Karpas-422 (cell line): ENCODE measurements around the gene GMPS. TPM values are rescaled to one million over a fixed set of nuclear protein-coding genes. Genes with fewer than 3 reads are reported as not detected.
"Not testable (repeated sequence)": the region's sequence is repeated elsewhere in the genome, so short reads cannot be mapped to it uniquely, and the experiment has no call there.

Experiments
- DNase-seq: peaks from one replicate; pipeline ENCODE4 v3.0.0-alpha.2; 2015
- H2AFZ ChIP-seq: fragments of 200-600 bp; sonication (generic); 2 replicates; pipeline ENCODE4 v1.6.1; 2014; ENCODE audit warnings: antibody characterized with exemption, low read length, mixed read lengths
- H3K27ac ChIP-seq: fragments of 200-600 bp; sonication (generic); 2 replicates; pipeline ENCODE4 v1.5.1; 2014; ENCODE audit warnings: mild to moderate bottlenecking, low read length, moderate library complexity
- H3K27me3 ChIP-seq: fragments of 200-600 bp; sonication (generic); 2 replicates; pipeline ENCODE4 v1.6.1; 2014; ENCODE audit warnings: low read length, mixed read lengths
- H3K36me3 ChIP-seq: fragments of 200-600 bp; sonication (generic); 2 replicates; pipeline ENCODE4 v1.6.1; 2014; ENCODE audit warnings: low read length, mixed read lengths; ENCODE audit not compliant: insufficient read depth
- H3K4me1 ChIP-seq: fragments of 200-600 bp; sonication (generic); 2 replicates; pipeline ENCODE4 v1.6.1; 2014; ENCODE audit warnings: mild to moderate bottlenecking, low read length, mixed read lengths
- H3K4me2 ChIP-seq: fragments of 200-600 bp; sonication (generic); 2 replicates; pipeline ENCODE4 v1.6.1; 2014; ENCODE audit warnings: low read length, low read depth, mild to moderate bottlenecking; ENCODE audit not compliant: poor library complexity, severe bottlenecking
- H3K4me3 ChIP-seq: fragments of 200-600 bp; sonication (generic); 2 replicates; pipeline ENCODE4 v1.5.1; 2014; ENCODE audit warnings: mild to moderate bottlenecking, antibody characterized with exemption, low read length, mixed read lengths
- H3K79me2 ChIP-seq: fragments of 200-600 bp; sonication (generic); 2 replicates; pipeline ENCODE4 v1.6.1; 2014; ENCODE audit warnings: mild to moderate bottlenecking, low read length, mixed read lengths
- H3K9ac ChIP-seq: fragments of 200-600 bp; sonication (generic); 2 replicates; pipeline ENCODE4 v1.6.0; 2014; ENCODE audit warnings: low read length
- H3K9me2 ChIP-seq: fragments of 200-600 bp; sonication (generic), shearing (Covaris generic); replicated peaks from 2 replicates; pipeline ENCODE4 v1.6.0; 2014; ENCODE audit warnings: mild to moderate bottlenecking, low read length, moderate library complexity; ENCODE audit not compliant: insufficient read depth
- H3K9me3 ChIP-seq: fragments of 300-700, 200-600 bp; sonication (generic); 2 replicates; pipeline ENCODE4 v1.6.1; 2014; ENCODE audit warnings: low read length, mixed read lengths
- H4K20me1 ChIP-seq: fragments of 200-600 bp; sonication (generic); 2 replicates; pipeline ENCODE4 v1.6.1; 2014; ENCODE audit warnings: mild to moderate bottlenecking, antibody characterized with exemption, low read length, low read depth; ENCODE audit not compliant: insufficient read depth
- total RNA-seq: library from RNA; depleted of rRNA; stranded (reverse); fragments of >200 nt; shearing (Covaris generic); gene quantifications from 2 replicates; pipeline ENCODE4 v1.2.3, GENCODE V29; 2014; ENCODE audit warnings: low replicate concordance

GMPS gene
- total RNA-seq, 1 experiment from 2014 or later = 83.1 TPM

DNA sequence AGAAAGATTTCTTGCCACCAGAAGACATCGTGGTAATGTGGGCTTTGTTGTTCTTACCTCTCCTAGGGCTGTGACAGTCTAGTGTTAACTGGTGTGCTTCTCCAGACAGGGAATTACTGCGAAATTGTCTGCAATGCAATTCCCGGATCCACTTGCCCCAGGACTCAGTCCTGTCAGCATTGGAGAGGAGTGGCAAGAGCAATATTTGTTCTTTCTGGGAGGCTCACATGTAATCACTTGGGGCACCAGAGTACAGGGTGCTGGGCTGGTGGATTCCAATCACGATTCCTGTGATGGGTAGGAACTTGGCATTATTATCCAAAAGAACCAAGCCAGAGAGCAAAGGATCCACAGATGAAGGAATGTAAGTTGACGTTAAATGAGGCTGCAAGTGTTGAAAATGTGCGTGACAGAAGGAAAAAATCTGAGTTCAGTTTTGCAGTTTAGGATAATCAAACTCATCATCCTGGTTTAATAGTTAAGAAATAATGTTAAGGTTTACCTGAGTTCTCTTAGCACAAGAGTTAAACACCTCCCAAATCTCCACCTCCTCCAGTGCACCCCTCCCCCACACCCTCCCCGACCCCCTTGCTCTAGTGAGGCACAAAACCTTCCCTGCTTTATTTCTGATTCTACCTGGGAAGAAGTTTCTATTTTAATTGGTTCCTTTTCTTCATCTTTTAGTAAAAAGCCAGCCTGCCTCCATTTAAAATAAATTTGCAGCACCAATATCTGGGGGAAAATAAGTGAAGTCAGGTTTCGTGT is 79.2 kb downstream of the GMPS start:
- DNase-seq = no peak
- Histone ChIP-seq H3K4me2 (no peak overlapping the region), H2AFZ (no peak overlapping the region)

DNA sequence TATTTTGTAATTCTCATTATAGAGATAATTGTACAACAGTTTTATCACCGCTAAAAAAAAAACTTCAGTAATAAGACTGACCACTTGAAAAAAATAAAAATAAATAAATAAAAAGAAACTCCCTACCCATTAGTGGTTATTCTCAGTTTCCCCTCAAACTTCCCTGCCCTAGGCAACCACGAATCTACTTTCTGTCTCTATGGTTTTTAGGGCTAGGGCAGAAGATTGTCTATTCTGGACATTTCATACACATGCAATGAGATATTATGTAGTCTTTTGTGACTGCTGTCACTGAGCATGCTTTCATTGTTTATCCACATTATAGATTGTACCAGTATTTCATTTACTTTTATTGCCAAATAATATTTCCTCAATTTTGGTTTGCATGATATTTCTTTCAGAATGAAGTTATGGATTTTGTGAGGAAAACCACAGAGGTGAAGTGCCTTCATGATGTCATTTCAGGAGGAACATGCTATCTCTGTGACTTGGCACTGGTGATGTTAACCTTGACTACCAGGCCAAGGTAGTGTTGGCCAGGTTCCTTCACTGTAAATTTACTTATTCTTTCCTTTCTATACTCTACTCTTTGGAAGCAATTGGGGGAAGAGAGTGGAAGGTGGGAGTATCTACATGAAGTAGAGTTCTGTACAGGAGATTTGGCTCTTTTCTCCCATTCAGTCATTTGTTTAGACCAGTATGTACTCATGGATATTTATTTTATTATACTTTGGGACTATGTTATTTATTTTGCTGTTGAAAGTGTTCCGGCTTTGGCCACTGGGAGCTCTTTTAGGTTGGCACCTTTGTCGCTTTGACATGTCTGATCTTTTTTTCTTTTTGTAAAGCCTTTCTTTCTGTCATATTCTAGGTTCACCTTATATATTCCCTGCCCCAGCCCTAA is 86.3 kb downstream of the GMPS start:
- Histone ChIP-seq H3K27ac (no peak overlapping the region), H4K20me1 (0 out of 2 replicates have a peak, but pooled peaks cover 3% of the 10 kb centered on the region), H3K4me1 (no peaks in the 10 kb centered on the region), H3K27me3 (no peaks in the 10 kb centered on the region), H3K4me3 (no peak overlapping the region), H3K9me3 (no peaks in the 10 kb centered on the region), H3K9me2 (no peaks in the 10 kb centered on the region), H3K79me2 (no peaks in the 10 kb centered on the region), H3K36me3 (peaks cover 4% of the 10 kb centered on the region; the same call in 1 of the 2 replicates), H3K9ac (no peak overlapping the region), H2AFZ (no peak overlapping the region), H3K4me2 (no peak overlapping the region)
- DNase-seq = no peak

More for the DNA sequence above, 79.2 kb downstream of the GMPS start:
- Histone ChIP-seq H3K9me2 (no peaks in the 10 kb centered on the region), H3K4me1 (no peaks in the 10 kb centered on the region), H3K27me3 (no peaks in the 10 kb centered on the region), H3K4me3 (no peak overlapping the region), H3K36me3 (peaks cover 15% of the 10 kb centered on the region; the same call in 1 of the 2 replicates), H4K20me1 (no peaks in the 10 kb centered on the region), H3K9me3 (no peaks in the 10 kb centered on the region), H3K9ac (no peak overlapping the region), H3K79me2 (no peaks in the 10 kb centered on the region), H3K27ac (no peak overlapping the region)

DNA sequence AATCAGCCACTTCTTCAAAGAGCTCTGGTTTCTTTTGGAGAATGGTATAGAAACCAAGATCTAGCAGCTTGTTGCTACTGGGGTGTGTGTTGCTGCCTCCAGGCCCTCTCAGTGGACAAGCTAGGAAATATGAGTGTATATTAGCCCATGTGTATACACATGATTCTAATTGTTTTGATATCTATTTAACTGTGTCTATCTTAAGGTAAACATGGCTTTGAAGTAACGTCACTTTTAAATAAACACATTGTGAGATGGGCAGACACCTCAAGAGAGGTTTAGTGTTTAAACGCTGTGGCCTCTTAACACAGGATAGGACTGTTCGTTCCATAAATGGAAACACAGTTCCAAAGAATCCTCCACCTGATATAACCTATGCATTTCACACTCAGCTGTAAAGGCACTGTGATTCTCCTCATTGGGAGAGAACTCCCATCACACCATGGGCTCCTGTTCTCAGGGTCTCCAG is 87.0 kb downstream of the GMPS start:
- Histone ChIP-seq H3K9me2 (no peaks in the 10 kb centered on the region), H3K4me3 (no peak overlapping the region), H3K9ac (no peak overlapping the region), H3K36me3 (peaks cover 4% of the 10 kb centered on the region; the same call in 1 of the 2 replicates), H3K4me1 (no peaks in the 10 kb centered on the region), H2AFZ (no peak overlapping the region), H4K20me1 (0 out of 2 replicates have a peak, but pooled peaks cover 3% of the 10 kb centered on the region), H3K4me2 (no peak overlapping the region), H3K9me3 (no peaks in the 10 kb centered on the region), H3K27me3 (no peaks in the 10 kb centered on the region), H3K79me2 (no peaks in the 10 kb centered on the region), H3K27ac (no peak overlapping the region)
- DNase-seq = no peak

GRCh38 chr3:155958676-155959075 is 88.2 kb downstream of the GMPS start:
- no peaks in the 10 kb centered on the region for H3K79me2 ChIP-seq
- H3K27ac ChIP-seq = no peak overlapping the region
- no peak overlapping the region for H3K4me3 ChIP-seq
- H3K4me2 ChIP-seq = no peak overlapping the region
- no peaks in the 10 kb centered on the region for H3K4me1 ChIP-seq
- no peak for DNase-seq
- H4K20me1 ChIP-seq = 0 out of 2 replicates have a peak, but pooled peaks cover 3% of the 10 kb centered on the region
- H3K27me3 ChIP-seq = no peaks in the 10 kb centered on the region
- H3K9me2 ChIP-seq = no peaks in the 10 kb centered on the region
- H3K9ac ChIP-seq = no peak overlapping the region
- H2AFZ ChIP-seq = no peak overlapping the region
- H3K9me3 ChIP-seq = no peaks in the 10 kb centered on the region
- peaks cover 8% of the 10 kb centered on the region; the same call in 1 of the 2 replicates for H3K36me3 ChIP-seq

DNA sequence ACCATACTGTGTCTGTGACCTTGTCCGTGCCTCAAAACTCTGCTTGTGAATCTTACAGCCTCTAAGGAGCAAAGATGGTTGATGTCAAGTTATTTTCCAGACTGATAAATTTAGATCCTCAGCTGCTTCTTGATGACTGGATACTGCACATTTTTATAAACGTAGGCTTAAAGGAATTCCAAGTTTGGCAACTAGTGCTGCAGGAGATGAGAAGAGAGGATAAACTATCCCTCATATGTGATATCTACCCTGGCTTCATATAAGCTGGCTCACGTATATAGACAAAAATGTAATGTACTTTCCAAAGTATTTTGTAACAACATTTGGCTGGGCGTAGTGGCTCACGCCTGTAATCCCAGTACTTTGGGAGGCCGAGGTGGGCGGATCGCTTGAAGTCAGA is 89.6 kb downstream of the GMPS start:
- H3K9ac ChIP-seq = no peak overlapping the region
- 0 out of 2 replicates have a peak, but pooled peaks cover 3% of the 10 kb centered on the region for H4K20me1 ChIP-seq

DNA sequence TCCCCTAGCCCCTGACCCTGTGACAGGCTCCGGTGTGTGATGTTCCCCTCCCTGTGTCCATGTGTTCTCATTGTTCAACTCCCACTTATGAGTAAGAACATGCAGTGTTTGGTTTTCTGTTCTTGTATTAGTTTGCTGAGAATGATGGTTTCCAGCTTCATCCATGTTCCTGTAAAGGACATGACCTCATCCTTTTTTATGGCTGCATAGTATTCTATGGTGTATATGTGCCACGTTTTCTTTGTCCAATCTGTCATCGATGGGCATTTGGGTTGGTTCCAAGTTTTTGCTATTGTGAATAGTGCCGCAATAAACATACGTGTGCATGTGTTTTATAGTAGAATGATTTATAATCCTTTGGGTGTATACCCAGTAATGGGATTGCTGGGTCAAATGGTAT is 90.6 kb downstream of the GMPS start:
- H3K4me3 ChIP-seq, H3K4me2 ChIP-seq, H3K9me3 ChIP-seq, H3K9ac ChIP-seq, H3K36me3 ChIP-seq, H3K27ac ChIP-seq, H4K20me1 ChIP-seq, H3K9me2 ChIP-seq, H3K27me3 ChIP-seq, H3K79me2 ChIP-seq, H3K4me1 ChIP-seq, DNase-seq, H2AFZ ChIP-seq: not testable (repeated sequence)

More for the DNA sequence above, 89.6 kb downstream of the GMPS start:
- Histone ChIP-seq H3K9me2 (no peaks in the 10 kb centered on the region), H3K4me1 (no peaks in the 10 kb centered on the region), H3K79me2 (no peaks in the 10 kb centered on the region), H2AFZ (no peak overlapping the region), H3K36me3 (peaks cover 8% of the 10 kb centered on the region; the same call in 1 of the 2 replicates), H3K4me2 (no peak overlapping the region), H3K27me3 (no peaks in the 10 kb centered on the region), H3K9me3 (no peaks in the 10 kb centered on the region), H3K27ac (no peak overlapping the region), H3K4me3 (no peak overlapping the region)
- no peak for DNase-seq

DNA sequence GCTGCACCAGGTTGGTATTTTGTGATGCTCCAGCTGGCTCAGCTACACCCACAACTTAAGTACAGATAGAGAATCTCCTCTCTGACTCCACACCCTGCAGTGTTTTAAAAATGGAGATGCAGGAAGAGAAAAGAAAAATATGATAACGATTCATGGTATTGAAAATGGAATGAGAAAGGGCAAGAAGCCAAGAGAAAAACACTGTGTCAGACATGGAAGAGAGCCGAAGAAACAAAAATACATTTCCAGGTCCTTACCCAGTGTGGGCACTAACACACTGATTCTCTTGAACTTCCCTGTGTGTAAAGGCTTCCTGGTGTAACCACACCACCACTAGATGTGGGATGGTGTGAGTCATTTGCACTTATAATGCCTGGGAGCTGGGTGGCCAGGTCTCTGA is 93.1 kb downstream of the GMPS start:
- Histone ChIP-seq H3K27ac (no peak overlapping the region), H3K9me3 (no peaks in the 10 kb centered on the region), H3K27me3 (no peaks in the 10 kb centered on the region), H3K4me1 (no peaks in the 10 kb centered on the region), H4K20me1 (0 out of 2 replicates have a peak, but pooled peaks cover 3% of the 10 kb centered on the region), H2AFZ (no peak overlapping the region), H3K9ac (no peak overlapping the region), H3K79me2 (no peaks in the 10 kb centered on the region), H3K4me2 (no peak overlapping the region), H3K36me3 (peaks cover 8% of the 10 kb centered on the region; the same call in 1 of the 2 replicates), H3K9me2 (no peaks in the 10 kb centered on the region), H3K4me3 (no peak overlapping the region)
- DNase-seq = no peak

GRCh38 chr3:155970398-155970797 is 99.9 kb downstream of the GMPS start:
- no peak overlapping the region for H3K9ac ChIP-seq
- no peaks in the 10 kb centered on the region for H3K27me3 ChIP-seq
- no peaks in the 10 kb centered on the region; the same call in 1 of the 2 replicates for H3K4me1 ChIP-seq
- no peaks in the 10 kb centered on the region for H4K20me1 ChIP-seq
- no peak overlapping the region for H3K4me3 ChIP-seq
- H3K79me2 ChIP-seq = no peaks in the 10 kb centered on the region
- H3K9me2 ChIP-seq = no peaks in the 10 kb centered on the region
- DNase-seq = no peak
- no peaks in the 10 kb centered on the region for H3K9me3 ChIP-seq
- no peak overlapping the region for H3K27ac ChIP-seq
- H2AFZ ChIP-seq = no peak overlapping the region
- H3K4me2 ChIP-seq = no peak overlapping the region
- H3K36me3 ChIP-seq = no peaks in the 10 kb centered on the region
